ENCODE results near the gene ARSB.
"Not testable (repeated sequence)": the region's sequence is repeated elsewhere in the genome, so short reads cannot be mapped to it uniquely, and the experiment has no call there.

Gene ARSB

DNA sequence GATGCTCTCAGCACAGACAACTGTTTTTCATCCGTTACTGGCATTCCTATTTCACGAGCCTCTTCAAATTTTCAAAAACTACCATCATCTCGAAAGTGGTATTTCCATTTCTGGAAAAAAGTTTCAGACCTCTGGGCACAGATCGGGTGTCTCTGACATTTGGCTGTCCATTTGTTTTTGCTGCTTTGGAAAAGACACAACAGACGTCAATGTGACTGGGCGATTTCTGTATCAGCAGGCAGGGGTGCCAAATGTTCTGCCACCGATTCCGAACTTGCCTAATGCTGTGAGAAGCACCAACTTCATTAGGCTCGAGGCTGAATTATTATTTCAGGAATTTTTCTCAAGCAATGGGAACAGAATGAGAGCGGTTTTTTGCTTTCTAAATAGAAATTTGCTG is 105.6 kb downstream of the ARSB start:
- in situ Hi-C loops (cut with MboI; ENCODE audit: low pct_unique_long_range_greater_than_20kb, low sequenced_read_pairs, unreplicated experiment), result no loop called here
- no peak for DNase-seq (ENCODE audit: low spot score)
- no peak for TF ChIP-seq CTCF (IDR thresholded peaks at IDR 0.05; ENCODE audit: extremely low read depth, insufficient read depth, missing control alignments)

GRCh38 chr5:78866076-78866475 is 119.0 kb downstream of the ARSB start:
- in situ Hi-C loops (cut with MboI; ENCODE audit: low pct_unique_long_range_greater_than_20kb, low sequenced_read_pairs, unreplicated experiment); DNase-seq (ENCODE audit: low spot score): not testable (repeated sequence)

GRCh38 chr5:78858364-78858763 is 126.7 kb downstream of the ARSB start:
- no peak for TF ChIP-seq CTCF (IDR thresholded peaks at IDR 0.05; ENCODE audit: extremely low read depth, insufficient read depth, missing control alignments)
- in situ Hi-C loops (cut with MboI; ENCODE audit: low pct_unique_long_range_greater_than_20kb, low sequenced_read_pairs, unreplicated experiment), result no loop called here
- DNase-seq (ENCODE audit: low spot score), result no peak

DNA sequence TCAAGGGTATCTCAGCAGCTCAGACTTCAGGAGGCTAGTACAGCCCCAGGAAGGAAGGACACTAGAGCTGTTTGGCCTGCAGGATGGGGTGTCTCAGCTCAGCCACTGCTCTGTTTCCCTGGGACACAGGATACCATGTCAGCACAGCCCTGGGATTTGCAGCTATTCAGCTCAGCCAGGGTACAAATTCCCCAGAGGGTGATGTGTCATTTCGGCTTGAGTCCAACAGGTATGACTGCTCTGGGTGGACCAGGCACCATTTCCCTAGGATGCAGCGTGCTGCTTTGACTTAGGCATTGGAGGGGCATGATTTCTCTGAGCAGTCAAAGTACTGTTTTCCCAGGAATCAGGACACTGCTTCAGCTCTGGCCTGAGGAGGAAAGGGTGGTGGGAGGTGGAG is 130.1 kb downstream of the ARSB start:
- in situ Hi-C loops (cut with MboI; ENCODE audit: low pct_unique_long_range_greater_than_20kb, low sequenced_read_pairs, unreplicated experiment), result no loop called here
- no peak for TF ChIP-seq CTCF (IDR thresholded peaks at IDR 0.05; ENCODE audit: extremely low read depth, insufficient read depth, missing control alignments)
- no peak for DNase-seq (ENCODE audit: low spot score)

DNA sequence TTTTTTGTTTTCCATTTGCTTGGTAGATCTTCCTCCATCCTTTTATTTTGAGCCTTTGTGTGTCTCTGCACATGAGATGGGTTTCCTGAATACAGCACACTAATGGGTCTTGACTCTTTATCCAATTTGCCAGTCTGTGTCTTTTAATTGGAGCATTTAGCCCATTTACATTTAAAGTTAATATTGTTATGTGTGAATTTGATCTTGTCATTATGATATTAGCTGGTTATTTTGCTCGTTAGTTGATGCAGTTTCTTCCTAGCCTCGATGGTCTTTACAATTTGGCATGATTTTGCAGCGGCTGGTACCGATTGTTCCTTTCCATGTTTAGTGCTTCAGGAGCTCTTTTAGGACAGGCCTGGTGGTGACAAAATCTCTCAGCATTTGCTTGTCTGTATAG is 133.2 kb downstream of the ARSB start:
- in situ Hi-C loops (cut with MboI; ENCODE audit: low pct_unique_long_range_greater_than_20kb, low sequenced_read_pairs, unreplicated experiment); DNase-seq (ENCODE audit: low spot score): not testable (repeated sequence)

GRCh38 chr5:78845470-78845869 is 139.6 kb downstream of the ARSB start:
- TF ChIP-seq CTCF (IDR thresholded peaks at IDR 0.05; ENCODE audit: extremely low read depth, insufficient read depth, missing control alignments), result no peak
- in situ Hi-C loops (cut with MboI; ENCODE audit: low pct_unique_long_range_greater_than_20kb, low sequenced_read_pairs, unreplicated experiment), result no loop called here
- no peak for DNase-seq (ENCODE audit: low spot score)

DNA sequence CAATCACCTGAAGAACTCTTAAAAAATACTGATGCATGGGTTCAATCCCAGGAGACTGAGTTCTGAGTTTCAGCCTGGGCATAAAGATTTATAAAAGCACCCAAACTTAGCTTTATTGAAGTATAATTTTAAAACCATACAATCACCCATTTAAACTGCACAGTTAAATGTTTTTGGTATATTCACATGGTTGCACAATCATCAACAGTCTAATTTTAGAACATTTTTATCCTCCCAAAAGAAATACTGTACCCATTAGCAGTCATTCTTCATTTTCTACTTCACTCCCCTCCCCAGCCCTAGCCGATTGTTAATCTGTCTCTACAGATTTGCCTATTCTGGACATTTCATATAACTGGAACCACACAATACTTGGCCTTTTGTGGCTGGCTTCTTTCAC is 141.7 kb downstream of the ARSB start:
- no peak for DNase-seq (ENCODE audit: low spot score)
- no peak for TF ChIP-seq CTCF (IDR thresholded peaks at IDR 0.05; ENCODE audit: extremely low read depth, insufficient read depth, missing control alignments)
- in situ Hi-C loops (cut with MboI; ENCODE audit: low pct_unique_long_range_greater_than_20kb, low sequenced_read_pairs, unreplicated experiment), result no loop called here

DNA sequence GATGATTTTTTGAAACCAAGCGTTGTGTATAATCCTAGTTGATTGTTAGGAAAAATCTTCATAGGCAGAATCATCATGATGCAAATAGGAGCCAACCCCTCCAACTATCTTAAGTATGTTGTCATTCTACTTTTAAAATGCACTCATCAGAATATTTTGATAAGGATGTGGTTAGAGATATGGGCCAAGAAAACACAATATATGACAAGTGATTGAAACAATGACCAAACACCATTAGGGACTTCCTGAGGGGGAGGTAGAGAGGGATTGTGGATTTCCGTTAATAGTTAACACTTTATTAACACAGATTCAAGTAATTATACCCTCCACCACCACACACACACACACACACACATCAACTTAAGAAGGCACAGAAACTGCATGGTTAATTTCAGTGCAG is 143.3 kb downstream of the ARSB start:
- no peak for DNase-seq (ENCODE audit: low spot score)
- in situ Hi-C loops (cut with MboI; ENCODE audit: low pct_unique_long_range_greater_than_20kb, low sequenced_read_pairs, unreplicated experiment), result no loop called here
- no peak for TF ChIP-seq CTCF (IDR thresholded peaks at IDR 0.05; ENCODE audit: extremely low read depth, insufficient read depth, missing control alignments)
